ENCODE results near the gene ANO6.

DNA sequence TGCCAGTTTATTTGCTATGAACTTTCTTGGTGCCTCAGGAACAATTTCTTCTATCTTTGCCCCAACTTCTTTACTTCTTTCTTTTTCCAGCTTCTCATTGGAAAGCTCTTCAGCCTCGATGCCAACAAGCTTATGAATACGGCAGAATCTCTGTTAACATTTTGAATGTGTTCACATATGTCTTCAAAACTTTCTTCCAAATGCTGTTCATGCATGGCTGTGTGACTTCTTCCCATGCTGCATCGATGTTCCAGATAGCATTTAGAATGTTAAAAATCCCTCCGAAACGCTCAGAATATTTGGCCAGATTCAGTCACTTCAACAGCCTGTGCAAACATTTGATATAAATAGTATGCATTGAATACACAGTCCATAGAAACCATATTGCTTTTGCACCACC is 265.9 kb downstream of the ANO6 start:
- TF ChIP-seq CTCF (conservative IDR thresholded peaks at IDR 0.05; ENCODE audit: low read depth, low read length): no peak
- no peak for TF ChIP-seq EZH2 (IDR thresholded peaks at IDR 0.05; ENCODE audit: low read length, unreplicated experiment)

Measured in PC-3 (cell line).